PFSK-1 (cell line): Measurements from ENCODE around the gene PRPF40B.

ENCODE experiments used
- FOXP2 ChIP-seq: optimal IDR thresholded peaks from 2 replicates; pipeline ENCODE3; 2011; ENCODE audit warnings: borderline replicate concordance, control low read depth, inconsistent platforms; ENCODE audit not compliant: insufficient read depth; ENCODE audit errors: extremely low read length, extremely low read depth
- POLR2AphosphoS5 ChIP-seq: IDR thresholded peaks from 2 replicates; pipeline ENCODE4 v1.6.1; 2012; ENCODE audit warnings: low read depth, mild to moderate bottlenecking, control low read depth, low read length, moderate library complexity
- SIN3A ChIP-seq: IDR thresholded peaks from 2 replicates; pipeline ENCODE4 v1.6.1; 2012; ENCODE audit warnings: mild to moderate bottlenecking, low read length, moderate library complexity, borderline replicate concordance; ENCODE audit not compliant: insufficient read depth
- TAF1 ChIP-seq: IDR thresholded peaks from 2 replicates; pipeline ENCODE4 v1.6.1; 2012; ENCODE audit warnings: low read length, control low read depth, borderline replicate concordance; ENCODE audit not compliant: insufficient read depth
- TF ChIP-seq, protein P1 (sequence below), 2 experiments: IDR thresholded peaks; 2 replicates each; pipeline versions ENCODE4 v1.6.1 to v1.8.0; 2011 to 2012; ENCODE audit warnings: low read depth in 2 of 2, low read length in 2 of 2, control low read depth in 1 of 2, inconsistent platforms in 1 of 2, mild to moderate bottlenecking in 1 of 2, moderate library complexity in 1 of 2; ENCODE audit not compliant: insufficient read depth in 1 of 2

Gene PRPF40B

DNA sequence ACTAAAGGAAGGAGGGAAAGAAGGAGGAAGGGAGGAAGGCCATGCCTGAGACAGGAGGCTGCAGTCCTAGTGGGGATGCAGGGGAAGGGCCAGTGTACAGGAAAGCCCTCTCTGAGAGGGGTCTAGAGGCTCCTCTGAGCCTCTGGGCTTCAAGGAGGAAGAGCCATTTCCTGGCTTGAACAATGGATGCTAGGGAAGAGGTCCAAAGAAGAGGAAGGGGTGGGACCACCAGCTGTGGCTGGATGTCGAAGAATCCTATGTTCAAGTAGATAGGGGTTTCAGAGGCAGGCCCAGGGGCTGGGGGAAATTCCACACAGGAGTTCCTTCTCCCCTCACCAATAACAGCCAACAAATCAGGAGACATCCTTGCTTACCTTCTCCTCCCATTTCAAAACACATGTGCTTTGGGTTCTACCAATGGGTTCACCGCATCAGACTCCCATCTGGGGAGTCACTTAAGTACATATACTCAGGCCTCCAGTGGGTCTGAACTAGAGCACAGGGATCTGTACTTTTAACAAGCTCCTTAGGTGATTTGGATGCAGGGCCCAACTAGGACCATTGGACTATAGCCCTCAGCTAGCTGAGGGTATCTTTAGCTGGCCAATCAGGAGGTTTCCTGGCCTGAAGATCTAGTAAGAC, 32.4 kb downstream of the PRPF40B start:
- TF ChIP-seq TAF1: no peak
- TF ChIP-seq FOXP2: no peak
- no peak for TF ChIP-seq SIN3A
- TF ChIP-seq, protein P1, sequence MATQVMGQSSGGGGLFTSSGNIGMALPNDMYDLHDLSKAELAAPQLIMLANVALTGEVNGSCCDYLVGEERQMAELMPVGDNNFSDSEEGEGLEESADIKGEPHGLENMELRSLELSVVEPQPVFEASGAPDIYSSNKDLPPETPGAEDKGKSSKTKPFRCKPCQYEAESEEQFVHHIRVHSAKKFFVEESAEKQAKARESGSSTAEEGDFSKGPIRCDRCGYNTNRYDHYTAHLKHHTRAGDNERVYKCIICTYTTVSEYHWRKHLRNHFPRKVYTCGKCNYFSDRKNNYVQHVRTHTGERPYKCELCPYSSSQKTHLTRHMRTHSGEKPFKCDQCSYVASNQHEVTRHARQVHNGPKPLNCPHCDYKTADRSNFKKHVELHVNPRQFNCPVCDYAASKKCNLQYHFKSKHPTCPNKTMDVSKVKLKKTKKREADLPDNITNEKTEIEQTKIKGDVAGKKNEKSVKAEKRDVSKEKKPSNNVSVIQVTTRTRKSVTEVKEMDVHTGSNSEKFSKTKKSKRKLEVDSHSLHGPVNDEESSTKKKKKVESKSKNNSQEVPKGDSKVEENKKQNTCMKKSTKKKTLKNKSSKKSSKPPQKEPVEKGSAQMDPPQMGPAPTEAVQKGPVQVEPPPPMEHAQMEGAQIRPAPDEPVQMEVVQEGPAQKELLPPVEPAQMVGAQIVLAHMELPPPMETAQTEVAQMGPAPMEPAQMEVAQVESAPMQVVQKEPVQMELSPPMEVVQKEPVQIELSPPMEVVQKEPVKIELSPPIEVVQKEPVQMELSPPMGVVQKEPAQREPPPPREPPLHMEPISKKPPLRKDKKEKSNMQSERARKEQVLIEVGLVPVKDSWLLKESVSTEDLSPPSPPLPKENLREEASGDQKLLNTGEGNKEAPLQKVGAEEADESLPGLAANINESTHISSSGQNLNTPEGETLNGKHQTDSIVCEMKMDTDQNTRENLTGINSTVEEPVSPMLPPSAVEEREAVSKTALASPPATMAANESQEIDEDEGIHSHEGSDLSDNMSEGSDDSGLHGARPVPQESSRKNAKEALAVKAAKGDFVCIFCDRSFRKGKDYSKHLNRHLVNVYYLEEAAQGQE (IDR thresholded peaks at IDR 0.05; ENCODE audit: insufficient read depth in 1 of 2, low read depth in 2 of 2, low read length in 2 of 2): no peak
- no peak for TF ChIP-seq POLR2AphosphoS5

- no peak for TF ChIP-seq SIN3A
- TF ChIP-seq TAF1: no peak
- TF ChIP-seq POLR2AphosphoS5: no peak
- TF ChIP-seq, protein P1 (IDR thresholded peaks at IDR 0.05; ENCODE audit: insufficient read depth in 1 of 2, low read depth in 2 of 2, low read length in 2 of 2): no peak
- TF ChIP-seq FOXP2: no peak
Observed at GRCh38 chr12:49658276-49658675, 34.9 kb downstream of the PRPF40B start.

- no peak for TF ChIP-seq POLR2AphosphoS5
- TF ChIP-seq FOXP2: no peak
- TF ChIP-seq, protein P1 (IDR thresholded peaks at IDR 0.05; ENCODE audit: insufficient read depth in 1 of 2, low read depth in 2 of 2, low read length in 2 of 2): no peak
- no peak for TF ChIP-seq TAF1
- TF ChIP-seq SIN3A: no peak
Observed at GRCh38 chr12:49659753-49660152, 36.4 kb downstream of the PRPF40B start.

- TF ChIP-seq SIN3A (no peak), POLR2AphosphoS5 (no peak), TAF1 (no peak), FOXP2 (no peak)
- TF ChIP-seq, protein P1 (IDR thresholded peaks at IDR 0.05; ENCODE audit: insufficient read depth in 1 of 2, low read depth in 2 of 2, low read length in 2 of 2): no peak
Observed at GRCh38 chr12:49661191-49661590, 37.8 kb downstream of the PRPF40B start.

DNA sequence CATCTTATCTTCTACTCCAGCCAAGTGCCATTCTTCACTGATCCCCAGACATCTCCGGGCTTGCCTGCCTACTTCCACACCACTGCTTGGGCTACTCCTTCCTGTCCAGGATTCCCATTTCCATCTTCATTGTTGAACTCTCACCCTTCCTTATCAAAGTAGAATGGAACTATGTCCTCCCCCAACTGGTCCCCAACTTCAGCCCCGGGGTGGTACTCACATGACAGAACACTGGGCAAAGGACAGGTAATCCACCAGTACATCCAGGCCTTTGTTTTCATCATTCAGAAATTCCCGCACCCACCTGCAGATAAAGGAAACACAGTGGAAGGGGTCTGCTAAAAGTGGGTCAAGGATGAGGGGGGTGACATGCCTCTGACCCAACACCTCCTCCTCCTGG, 38.4 kb downstream of the PRPF40B start:
- TF ChIP-seq, protein P1 (IDR thresholded peaks at IDR 0.05; ENCODE audit: insufficient read depth in 1 of 2, low read depth in 2 of 2, low read length in 2 of 2): no peak
- TF ChIP-seq FOXP2 (no peak), POLR2AphosphoS5 (no peak), SIN3A (no peak), TAF1 (no peak)
